Measurements from ENCODE around the gene SCNN1B.

Gene SCNN1B

GRCh38 chr16:23330161-23330560 is 28.1 kb downstream of the SCNN1B start:
- no peak for TF ChIP-seq CTCF (IDR thresholded peaks at IDR 0.05; ENCODE audit: low read length, missing control alignments)
- no peak overlapping the region for H3K4me3 ChIP-seq (replicated peaks; ENCODE audit: low read depth, low read length)
- no peak for DNase-seq (ENCODE audit: low read depth)

GRCh38 chr16:23330583-23331249 is 28.6 kb downstream of the SCNN1B start:
- H3K4me3 ChIP-seq (replicated peaks; ENCODE audit: low read depth, low read length): no peak overlapping the region
- no peak for DNase-seq (ENCODE audit: low read depth)
- TF ChIP-seq CTCF (IDR thresholded peaks at IDR 0.05; ENCODE audit: low read length, missing control alignments): no peak

GRCh38 chr16:23333034-23333579 is 31.0 kb downstream of the SCNN1B start:
- no peak overlapping the region for H3K4me3 ChIP-seq (replicated peaks; ENCODE audit: low read depth, low read length)
- DNase-seq (ENCODE audit: low read depth): no peak
- TF ChIP-seq CTCF (IDR thresholded peaks at IDR 0.05; ENCODE audit: low read length, missing control alignments): no peak

- TF ChIP-seq CTCF (IDR thresholded peaks at IDR 0.05; ENCODE audit: low read length, missing control alignments): no peak
- no peak overlapping the region for H3K4me3 ChIP-seq (replicated peaks; ENCODE audit: low read depth, low read length)
- DNase-seq (ENCODE audit: low read depth): no peak
These were observed 31.8 kb downstream of the SCNN1B start for GRCh38 chr16:23333831-23334456.

GRCh38 chr16:23334457-23334853 is 32.4 kb downstream of the SCNN1B start:
- no peak overlapping the region for H3K4me3 ChIP-seq (replicated peaks; ENCODE audit: low read depth, low read length)
- no peak for DNase-seq (ENCODE audit: low read depth)
- no peak for TF ChIP-seq CTCF (IDR thresholded peaks at IDR 0.05; ENCODE audit: low read length, missing control alignments)

- no peak overlapping the region for H3K4me3 ChIP-seq (replicated peaks; ENCODE audit: low read depth, low read length)
- DNase-seq (ENCODE audit: low read depth): no peak
- no peak for TF ChIP-seq CTCF (IDR thresholded peaks at IDR 0.05; ENCODE audit: low read length, missing control alignments)
These were observed 32.8 kb downstream of the SCNN1B start for GRCh38 chr16:23334950-23335349.
